ENCODE results near the gene NADK2.
A peak's percentile ranks its signal among the peaks of the same experiment; 100 is the strongest.

NADK2 gene

DNA sequence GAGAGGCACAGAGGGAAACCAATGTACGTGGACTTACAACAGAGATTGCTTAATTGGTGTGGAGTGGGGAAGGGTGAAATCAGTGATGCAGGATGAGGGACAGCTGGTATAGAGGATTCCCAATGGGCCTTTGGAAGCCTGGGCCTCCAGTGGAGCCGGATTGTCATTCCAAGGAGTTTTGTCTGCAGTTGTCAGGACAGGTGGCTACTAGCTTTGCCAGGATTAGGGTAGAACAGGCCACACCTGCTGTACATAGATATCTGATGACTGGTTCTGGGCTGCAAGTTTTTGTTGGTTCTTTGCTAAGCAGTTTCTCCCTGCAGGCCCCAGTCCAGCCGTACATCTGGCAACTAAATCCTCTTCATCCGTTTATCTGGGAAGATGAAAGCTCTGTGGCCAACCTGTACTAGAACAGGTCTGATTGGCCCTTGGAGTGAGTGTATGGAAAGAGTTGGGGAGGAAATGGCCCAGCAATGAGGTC is 85.6 kb downstream of the NADK2 start:
- Mint-ChIP-seq H3K27me3 (ENCODE audit: low read depth) (no peaks in the 10 kb centered on the region), H3K36me3 (ENCODE audit: low read depth) (peaks cover 66% of the 10 kb centered on the region), H3K9me3 (no peaks in the 10 kb centered on the region), H3K4me3 (peak overlapping the region in 2 of 3 experiments; percentile 47 to 97), H3K4me1 (peaks cover 66% of the 10 kb centered on the region), H3K27ac (peak overlapping the region; percentile 69 to 87 (median 74))
- TF ChIP-seq, protein P1, sequence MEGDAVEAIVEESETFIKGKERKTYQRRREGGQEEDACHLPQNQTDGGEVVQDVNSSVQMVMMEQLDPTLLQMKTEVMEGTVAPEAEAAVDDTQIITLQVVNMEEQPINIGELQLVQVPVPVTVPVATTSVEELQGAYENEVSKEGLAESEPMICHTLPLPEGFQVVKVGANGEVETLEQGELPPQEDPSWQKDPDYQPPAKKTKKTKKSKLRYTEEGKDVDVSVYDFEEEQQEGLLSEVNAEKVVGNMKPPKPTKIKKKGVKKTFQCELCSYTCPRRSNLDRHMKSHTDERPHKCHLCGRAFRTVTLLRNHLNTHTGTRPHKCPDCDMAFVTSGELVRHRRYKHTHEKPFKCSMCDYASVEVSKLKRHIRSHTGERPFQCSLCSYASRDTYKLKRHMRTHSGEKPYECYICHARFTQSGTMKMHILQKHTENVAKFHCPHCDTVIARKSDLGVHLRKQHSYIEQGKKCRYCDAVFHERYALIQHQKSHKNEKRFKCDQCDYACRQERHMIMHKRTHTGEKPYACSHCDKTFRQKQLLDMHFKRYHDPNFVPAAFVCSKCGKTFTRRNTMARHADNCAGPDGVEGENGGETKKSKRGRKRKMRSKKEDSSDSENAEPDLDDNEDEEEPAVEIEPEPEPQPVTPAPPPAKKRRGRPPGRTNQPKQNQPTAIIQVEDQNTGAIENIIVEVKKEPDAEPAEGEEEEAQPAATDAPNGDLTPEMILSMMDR (IDR thresholded peaks at IDR 0.05; ENCODE audit: unreplicated experiment in 3 of 3) = no peak

GRCh38 chr5:36155291-36155690 is 86.4 kb downstream of the NADK2 start:
- Mint-ChIP-seq H3K27me3 (ENCODE audit: low read depth) (no peaks in the 10 kb centered on the region), H3K4me1 (peaks cover 71% of the 10 kb centered on the region), H3K27ac (peak overlapping the region; percentile 69 to 87 (median 74)), H3K9me3 (no peaks in the 10 kb centered on the region), H3K36me3 (ENCODE audit: low read depth) (peaks cover 63% of the 10 kb centered on the region), H3K4me3 (peak overlapping the region; percentile 25 to 97 (median 93))
- TF ChIP-seq, protein P1 (IDR thresholded peaks at IDR 0.05; ENCODE audit: unreplicated experiment in 3 of 3) = no peak

DNA sequence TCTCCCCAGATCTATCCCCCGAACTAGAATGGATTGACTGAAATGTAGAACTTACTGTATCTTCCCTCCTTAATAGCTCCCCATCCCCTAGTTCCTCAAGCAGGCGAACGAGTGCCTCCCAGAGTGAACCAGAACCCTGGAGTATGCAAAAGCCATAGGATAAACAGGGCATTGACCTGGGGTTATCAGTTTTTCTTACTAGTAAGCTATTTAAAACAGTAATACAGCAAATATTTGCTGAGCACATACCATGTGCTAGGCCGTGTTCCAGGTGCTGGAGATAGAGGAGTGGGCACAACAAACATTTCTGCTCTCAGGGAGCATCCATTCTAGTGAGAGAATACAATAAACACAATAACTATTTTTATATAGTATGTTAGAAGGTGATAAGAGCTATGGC is 88.0 kb downstream of the NADK2 start:
- TF ChIP-seq, protein P1 (IDR thresholded peaks at IDR 0.05; ENCODE audit: unreplicated experiment in 3 of 3) = no peak
- H3K27ac Mint-ChIP-seq = peak overlapping the region; percentile 65 to 94 (median 79)
- peaks cover 51% of the 10 kb centered on the region for H3K36me3 Mint-ChIP-seq (ENCODE audit: low read depth)
- H3K9me3 Mint-ChIP-seq = no peaks in the 10 kb centered on the region
- no peaks in the 10 kb centered on the region for H3K27me3 Mint-ChIP-seq (ENCODE audit: low read depth)
- peak overlapping the region; percentile 92 to 97 (median 93) for H3K4me3 Mint-ChIP-seq
- H3K4me1 Mint-ChIP-seq = peaks cover 70% of the 10 kb centered on the region

GRCh38 chr5:36153298-36153677 is 88.4 kb downstream of the NADK2 start:
- no peaks in the 10 kb centered on the region for H3K9me3 Mint-ChIP-seq
- H3K27ac Mint-ChIP-seq = peak overlapping the region; percentile 65 to 94 (median 79)
- H3K4me3 Mint-ChIP-seq = peak overlapping the region; percentile 92 to 97 (median 93)
- TF ChIP-seq, protein P1 (IDR thresholded peaks at IDR 0.05; ENCODE audit: unreplicated experiment in 3 of 3) = no peak
- peaks cover 47% of the 10 kb centered on the region for H3K36me3 Mint-ChIP-seq (ENCODE audit: low read depth)
- H3K4me1 Mint-ChIP-seq = peaks cover 69% of the 10 kb centered on the region
- no peaks in the 10 kb centered on the region for H3K27me3 Mint-ChIP-seq (ENCODE audit: low read depth)

DNA sequence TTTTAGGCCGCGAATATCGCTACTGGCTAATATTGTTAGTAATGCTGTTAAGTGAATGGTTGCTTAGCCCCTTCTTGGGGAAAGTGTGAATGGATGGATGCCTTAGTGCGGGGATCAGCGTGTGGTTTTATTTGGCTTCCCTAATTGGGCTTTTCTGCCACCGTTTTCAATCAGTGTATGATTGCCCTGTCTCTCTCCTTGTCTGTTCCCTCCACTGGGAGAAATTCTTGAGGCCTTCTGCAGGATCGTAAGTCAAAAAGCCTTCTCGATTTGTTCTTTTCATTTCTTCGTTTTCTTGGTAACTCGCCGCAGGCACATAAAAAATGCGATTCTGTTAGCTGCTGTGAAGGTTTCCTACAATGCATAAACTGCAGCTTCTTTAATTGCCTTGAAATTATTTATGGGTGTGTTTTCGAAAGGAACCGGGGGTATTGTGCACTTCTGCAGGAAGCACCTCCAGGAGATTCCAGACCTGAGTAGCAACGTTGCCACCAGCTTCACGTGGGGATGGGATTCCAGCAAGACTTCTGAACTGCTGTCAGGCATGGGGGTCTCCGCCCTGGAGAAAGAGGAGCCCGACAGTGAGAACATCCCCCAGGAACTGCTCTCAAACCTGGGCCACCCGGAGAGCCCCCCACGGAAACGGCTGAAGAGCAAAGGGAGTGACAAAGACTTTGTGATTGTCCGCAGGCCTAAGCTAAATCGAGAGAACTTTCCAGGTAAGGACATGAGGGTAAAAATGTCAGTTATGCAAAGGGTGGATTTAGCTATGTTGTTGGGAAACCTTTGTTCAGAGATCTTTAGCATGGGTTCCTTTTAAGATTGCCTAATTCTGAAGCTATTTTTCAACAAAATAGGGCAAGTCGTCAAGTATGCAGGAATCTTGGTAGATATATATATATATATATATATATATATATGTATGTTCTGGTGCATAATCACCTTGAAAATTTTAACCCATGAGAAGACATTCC is 89.1 kb downstream of the NADK2 start:
- TF ChIP-seq, protein P1 (IDR thresholded peaks at IDR 0.05; ENCODE audit: unreplicated experiment in 3 of 3) = no peak
- Mint-ChIP-seq H3K4me1 (peaks cover 62% of the 10 kb centered on the region), H3K36me3 (ENCODE audit: low read depth) (peaks cover 43% of the 10 kb centered on the region), H3K27ac (peak overlapping the region; percentile 79 to 94 (median 87)), H3K9me3 (no peaks in the 10 kb centered on the region), H3K4me3 (peak overlapping the region; percentile 92 to 97 (median 93)), H3K27me3 (ENCODE audit: low read depth) (no peaks in the 10 kb centered on the region)
